PC-3 (cell line): ENCODE results near the gene NOP10. TPM values are rescaled to one million over a fixed set of nuclear protein-coding genes. Genes with fewer than 3 reads are reported as not detected.

ENCODE experiments used
- ATAC-seq: fragments of 200-7000 bp; cut with Tn5 transposase; 2 replicates; pipeline ENCODE4 v1.9.1; 2020; ENCODE audit warnings: mild to moderate bottlenecking, moderate library complexity
- BruUV-seq: library from RNA; stranded (reverse); fragments of 400-500 nt; replicated peaks from 2 replicates; lab custom pipeline; 2021; lab: Mats Ljungman, UMichigan
- CTCF ChIA-PET: fragments of 300-600 bp; sonication (Branson Sonifier 250); formaldehyde crosslinking; loops from one replicate; lab custom pipeline; 2022; ENCODE audit warnings: antibody characterized with exemption; lab: Charles Lee
- POLR2A ChIA-PET: fragments of 300-600 bp; sonication (Branson Sonifier 250); formaldehyde crosslinking; loops from one replicate; lab custom pipeline; 2022; ENCODE audit warnings: antibody characterized with exemption; ENCODE audit not compliant: unreplicated experiment; lab: Charles Lee
- DNase-seq: peaks from one replicate; pipeline ENCODE4 v3.0.0-alpha.2; 2015
- H2AFZ ChIP-seq: fragments of 300-600 bp; sonication (generic); 2 replicates; pipeline ENCODE4 v1.6.0; 2016; ENCODE audit warnings: antibody characterized with exemption, low read length
- H3F3A ChIP-seq: fragments of 300-600 bp; sonication (generic); one replicate; pipeline ENCODE4 v1.6.0; 2017; ENCODE audit warnings: antibody characterized with exemption, low read length, control low read depth, mild to moderate bottlenecking; ENCODE audit not compliant: unreplicated experiment
- H3K27ac ChIP-seq: fragments of 300-600 bp; sonication (generic); 2 replicates; pipeline ENCODE4 v1.5.1; 2016; ENCODE audit warnings: mild to moderate bottlenecking, low read length
- H3K27me3 ChIP-seq: fragments of 300-600 bp; sonication (generic); 2 replicates; pipeline ENCODE4 v1.6.1; 2016; ENCODE audit warnings: low read length, mixed read lengths
- H3K36me3 ChIP-seq: fragments of 300-600 bp; sonication (generic); 2 replicates; pipeline ENCODE4 v1.6.1; 2016; ENCODE audit warnings: low read depth, mixed run types, low read length, mixed read lengths
- H3K4me1 ChIP-seq: fragments of 300-600 bp; sonication (generic); 2 replicates; pipeline ENCODE4 v1.5.1; 2016; ENCODE audit warnings: low read length; ENCODE audit not compliant: insufficient read depth
- H3K4me2 ChIP-seq: fragments of 300-600 bp; sonication (generic); 2 replicates; pipeline ENCODE4 v1.6.0; 2016; ENCODE audit warnings: low read length
- H3K4me3 ChIP-seq: fragments of 300-600 bp; sonication (generic); 2 replicates; pipeline ENCODE4 v1.5.1; 2016; ENCODE audit warnings: mild to moderate bottlenecking, low read length, mixed read lengths
- H3K79me2 ChIP-seq: fragments of 300-600 bp; sonication (generic); 2 replicates; pipeline ENCODE4 v1.6.1; 2017; ENCODE audit warnings: low read length, mixed read lengths
- H3K9ac ChIP-seq: fragments of 300-600 bp; sonication (generic); 2 replicates; pipeline ENCODE4 v1.6.0; 2016; ENCODE audit warnings: mild to moderate bottlenecking, low read length
- H3K9me2 ChIP-seq: fragments of 300-600 bp; sonication (generic); replicated peaks from 2 replicates; pipeline ENCODE4 v1.6.1; 2016; ENCODE audit warnings: mixed run types, low read length, mixed read lengths
- H3K9me3 ChIP-seq: fragments of 300-600 bp; sonication (generic); 2 replicates; pipeline ENCODE4 v1.6.1; 2016; ENCODE audit warnings: low read length, mixed read lengths
- H4K20me1 ChIP-seq: fragments of 300-600 bp; sonication (generic); 2 replicates; pipeline ENCODE4 v1.6.1; 2016; ENCODE audit warnings: low read length, mixed read lengths
- EZH2 ChIP-seq: fragments of 300-600 bp; sonication (generic); IDR thresholded peaks from one replicate; pipeline ENCODE4 v1.6.1; 2017; ENCODE audit warnings: antibody characterized with exemption, mild to moderate bottlenecking, low read length; ENCODE audit not compliant: unreplicated experiment
- EZH2phosphoT487 ChIP-seq: fragments of 300-600 bp; sonication (generic); IDR thresholded peaks from 2 replicates; pipeline ENCODE4 v1.6.1; 2018; ENCODE audit warnings: mild to moderate bottlenecking, antibody characterized with exemption, low read length, borderline replicate concordance
- intact Hi-C: fragments of 100-400 bp; cut with micrococcal nuclease; formaldehyde crosslinking; loops from 2 replicates; pipeline ENCODE4 v1.9.0; 2023
- total RNA-seq: library from RNA; depleted of rRNA; stranded (reverse); fragments of >200 nt; gene quantifications from 2 replicates; pipeline ENCODE4 v1.2.3, GENCODE V29; 2014
- TF ChIP-seq, protein P1 (sequence below): fragments of 300-600 bp; sonication (generic); conservative IDR thresholded peaks from 2 replicates; pipeline ENCODE4 v1.5.1; 2017; ENCODE audit warnings: antibody characterized with exemption, low read depth, mild to moderate bottlenecking, low read length

NOP10 gene
- total RNA-seq, 1 experiment from 2014 or later = 323 TPM

DNA sequence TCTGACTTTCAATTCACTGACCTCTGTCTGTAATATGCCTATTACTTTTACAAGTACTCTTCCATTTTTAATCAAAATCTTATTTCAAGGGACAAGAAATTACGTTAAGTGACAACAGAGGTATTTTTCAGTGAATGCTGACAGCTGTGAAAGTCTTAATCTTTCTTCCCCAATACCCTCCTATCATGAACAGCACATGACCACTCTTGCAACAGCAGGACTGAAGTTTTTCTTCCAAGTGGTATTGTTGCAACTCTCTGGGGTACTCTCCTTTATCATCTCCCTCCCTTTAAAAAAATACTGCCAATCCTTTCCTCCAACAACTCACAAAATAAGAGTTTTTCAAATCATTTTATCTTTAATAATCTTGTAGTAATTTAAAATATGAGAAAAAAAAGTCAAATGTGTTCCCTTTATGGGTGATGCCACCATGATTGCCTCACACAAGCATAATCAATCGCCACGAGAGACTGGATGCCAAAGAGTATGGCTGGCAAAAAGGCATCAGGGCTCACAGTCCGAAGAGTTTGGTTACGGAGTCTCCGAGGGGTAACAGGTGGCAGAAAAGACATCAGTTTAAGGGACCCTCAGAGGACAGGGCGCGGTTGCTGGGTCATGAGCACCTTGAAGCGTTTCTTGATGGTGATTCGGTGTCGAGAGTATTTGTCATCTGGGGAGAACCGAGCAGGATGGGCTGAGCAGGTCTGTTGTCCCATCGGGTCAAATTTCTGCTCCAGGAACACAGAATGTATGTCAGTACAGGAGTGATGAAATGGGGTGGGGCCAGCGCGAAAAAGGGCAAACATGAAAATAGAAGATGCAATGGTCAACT, 1.3 kb downstream of the NOP10 start:
- ATAC-seq (no peak), DNase-seq (peak; percentile 59)
- BruUV-seq = TSS peak; percentile 62
- H4K20me1 ChIP-seq = no peaks in the 10 kb centered on the region
- peak overlapping the region; percentile 88 for H3K27ac ChIP-seq
- no peaks in the 10 kb centered on the region for H3K27me3 ChIP-seq
- no peaks in the 10 kb centered on the region for H3K9me2 ChIP-seq
- POLR2A ChIA-PET = no interaction called here
- TF ChIP-seq EZH2 = no peak
- TF ChIP-seq EZH2phosphoT487 = no peak
- TF ChIP-seq, protein P1, sequence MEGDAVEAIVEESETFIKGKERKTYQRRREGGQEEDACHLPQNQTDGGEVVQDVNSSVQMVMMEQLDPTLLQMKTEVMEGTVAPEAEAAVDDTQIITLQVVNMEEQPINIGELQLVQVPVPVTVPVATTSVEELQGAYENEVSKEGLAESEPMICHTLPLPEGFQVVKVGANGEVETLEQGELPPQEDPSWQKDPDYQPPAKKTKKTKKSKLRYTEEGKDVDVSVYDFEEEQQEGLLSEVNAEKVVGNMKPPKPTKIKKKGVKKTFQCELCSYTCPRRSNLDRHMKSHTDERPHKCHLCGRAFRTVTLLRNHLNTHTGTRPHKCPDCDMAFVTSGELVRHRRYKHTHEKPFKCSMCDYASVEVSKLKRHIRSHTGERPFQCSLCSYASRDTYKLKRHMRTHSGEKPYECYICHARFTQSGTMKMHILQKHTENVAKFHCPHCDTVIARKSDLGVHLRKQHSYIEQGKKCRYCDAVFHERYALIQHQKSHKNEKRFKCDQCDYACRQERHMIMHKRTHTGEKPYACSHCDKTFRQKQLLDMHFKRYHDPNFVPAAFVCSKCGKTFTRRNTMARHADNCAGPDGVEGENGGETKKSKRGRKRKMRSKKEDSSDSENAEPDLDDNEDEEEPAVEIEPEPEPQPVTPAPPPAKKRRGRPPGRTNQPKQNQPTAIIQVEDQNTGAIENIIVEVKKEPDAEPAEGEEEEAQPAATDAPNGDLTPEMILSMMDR = no peak
- peak overlapping the region; percentile 87 for H3K4me2 ChIP-seq
- peaks cover 34% of the 10 kb centered on the region for H3K4me1 ChIP-seq
- H3K36me3 ChIP-seq = peaks cover 18% of the 10 kb centered on the region
- CTCF ChIA-PET = no interaction called here
- peaks cover 14% of the 10 kb centered on the region for H3F3A ChIP-seq
- intact Hi-C loops = loop anchor here (2.0 kb wide), 2 partner anchors 67 to 125 kb away; no protein-coding TSS in a partner anchor
- peaks cover 48% of the 10 kb centered on the region for H3K79me2 ChIP-seq
- peak overlapping the region; percentile 85 for H3K4me3 ChIP-seq
- peak overlapping the region; percentile 99 for H3K9ac ChIP-seq
- no peak overlapping the region for H2AFZ ChIP-seq
- H3K9me3 ChIP-seq = no peaks in the 10 kb centered on the region

DNA sequence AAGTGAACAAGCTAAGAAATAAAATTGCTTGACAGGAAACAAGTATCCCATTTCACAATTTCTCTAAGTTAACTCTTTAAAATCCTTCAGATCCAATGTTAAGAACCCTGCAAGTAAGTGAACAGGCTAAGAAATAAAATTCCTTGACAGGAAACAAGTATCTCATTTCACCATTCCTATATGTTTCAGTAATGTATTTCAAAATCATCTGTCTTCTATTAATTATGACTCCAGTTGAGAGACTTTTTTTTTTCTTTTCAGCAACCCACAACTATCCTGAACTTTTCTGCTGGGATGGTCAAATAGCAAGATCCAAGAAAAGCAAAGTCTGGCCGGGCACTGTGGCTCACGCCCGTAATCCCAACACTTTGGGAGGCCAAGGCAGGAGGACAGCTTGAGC, 3.0 kb downstream of the NOP10 start:
- no peaks in the 10 kb centered on the region for H3K9me3 ChIP-seq
- peaks cover 51% of the 10 kb centered on the region for H3K4me1 ChIP-seq
- H4K20me1 ChIP-seq = no peaks in the 10 kb centered on the region
- no peaks in the 10 kb centered on the region for H3K9me2 ChIP-seq
- 0 out of 2 replicates have a peak overlapping the region, but pooled peaks have one; percentile 9 for H3K4me3 ChIP-seq
- BruUV-seq = no TSS peak
- peaks cover 18% of the 10 kb centered on the region for H3K36me3 ChIP-seq
- H3K27me3 ChIP-seq = no peaks in the 10 kb centered on the region
- ATAC-seq = no peak
- peaks cover 17% of the 10 kb centered on the region for H3F3A ChIP-seq
- ChIA-PET CTCF (no interaction called here), POLR2A (interaction anchor here (0.6 to 0.7 kb wide), 2 partner anchors 11 to 21 kb away, joined by 3 to 10 read pairs; no protein-coding TSS in a partner anchor)
- H3K4me2 ChIP-seq = peak overlapping the region; percentile 17
- DNase-seq = no peak
- H3K27ac ChIP-seq = peak overlapping the region; percentile 42
- TF ChIP-seq EZH2phosphoT487 (no peak), EZH2 (no peak)
- TF ChIP-seq, protein P1 = no peak
- H3K79me2 ChIP-seq = peaks cover 55% of the 10 kb centered on the region
- no peak overlapping the region; the same call in 1 of the 2 replicates for H3K9ac ChIP-seq
- H2AFZ ChIP-seq = no peak overlapping the region
- intact Hi-C loops = no loop called here
